Measurements from ENCODE around the gene NF1. TPM values are rescaled to one million over a fixed set of nuclear protein-coding genes. Genes with fewer than 3 reads are reported as not detected.
"Not testable (repeated sequence)": the region's sequence is repeated elsewhere in the genome, so short reads cannot be mapped to it uniquely, and the experiment has no call there.

The NF1 gene
- total RNA-seq, 1 experiment from 2014 or later, result 60.2 TPM

DNA sequence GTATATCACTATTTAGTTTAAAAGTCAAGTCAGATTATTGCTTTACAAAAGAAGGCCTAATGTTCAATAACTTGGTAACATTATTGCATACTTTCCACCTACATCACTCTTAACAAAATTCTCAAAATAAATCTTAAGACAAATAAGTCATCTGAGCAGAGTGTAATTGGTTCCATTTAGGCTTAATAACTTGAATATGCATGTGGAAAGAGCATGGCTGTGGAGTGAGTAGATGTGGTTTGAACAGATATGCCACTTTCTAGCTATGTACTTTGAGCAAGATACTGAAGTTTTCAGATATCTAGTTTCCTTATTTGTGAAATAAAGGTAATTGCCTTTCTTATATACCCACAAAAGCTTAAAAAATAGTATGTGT, 233.4 kb downstream of the NF1 start:
- intact Hi-C loops (cut with micrococcal nuclease), result no loop called here
- peaks cover 24% of the 10 kb centered on the region for H3K36me3 Mint-ChIP-seq (ENCODE audit: insufficient read depth, unreplicated experiment)
- TF ChIP-seq, protein P1, sequence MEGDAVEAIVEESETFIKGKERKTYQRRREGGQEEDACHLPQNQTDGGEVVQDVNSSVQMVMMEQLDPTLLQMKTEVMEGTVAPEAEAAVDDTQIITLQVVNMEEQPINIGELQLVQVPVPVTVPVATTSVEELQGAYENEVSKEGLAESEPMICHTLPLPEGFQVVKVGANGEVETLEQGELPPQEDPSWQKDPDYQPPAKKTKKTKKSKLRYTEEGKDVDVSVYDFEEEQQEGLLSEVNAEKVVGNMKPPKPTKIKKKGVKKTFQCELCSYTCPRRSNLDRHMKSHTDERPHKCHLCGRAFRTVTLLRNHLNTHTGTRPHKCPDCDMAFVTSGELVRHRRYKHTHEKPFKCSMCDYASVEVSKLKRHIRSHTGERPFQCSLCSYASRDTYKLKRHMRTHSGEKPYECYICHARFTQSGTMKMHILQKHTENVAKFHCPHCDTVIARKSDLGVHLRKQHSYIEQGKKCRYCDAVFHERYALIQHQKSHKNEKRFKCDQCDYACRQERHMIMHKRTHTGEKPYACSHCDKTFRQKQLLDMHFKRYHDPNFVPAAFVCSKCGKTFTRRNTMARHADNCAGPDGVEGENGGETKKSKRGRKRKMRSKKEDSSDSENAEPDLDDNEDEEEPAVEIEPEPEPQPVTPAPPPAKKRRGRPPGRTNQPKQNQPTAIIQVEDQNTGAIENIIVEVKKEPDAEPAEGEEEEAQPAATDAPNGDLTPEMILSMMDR (IDR thresholded peaks at IDR 0.05; ENCODE audit: unreplicated experiment), result no peak
- ChIA-PET CTCF (no interaction called here), POLR2A (interaction anchor here (1.4 to 1.8 kb wide), 3 partner anchors 9 to 76 kb away, joined by 3 to 26 read pairs (median 3); no protein-coding TSS in a partner anchor)
- H3K4me1 Mint-ChIP-seq (ENCODE audit: insufficient read depth, unreplicated experiment), result peaks cover 38% of the 10 kb centered on the region
- H3K27ac Mint-ChIP-seq (ENCODE audit: low read depth, unreplicated experiment), result peak overlapping the region; percentile 90
- no peaks in the 10 kb centered on the region for H3K9me3 Mint-ChIP-seq (ENCODE audit: unreplicated experiment)
- no TSS peak for BruUV-seq (replicated peaks)
- H3K27me3 Mint-ChIP-seq (ENCODE audit: insufficient read depth, unreplicated experiment), result no peaks in the 10 kb centered on the region
- DNase-seq (ENCODE audit: unreplicated experiment), result no peak
- no peak overlapping the region for H3K4me3 Mint-ChIP-seq (ENCODE audit: unreplicated experiment)

- Mint-ChIP-seq H3K27ac (ENCODE audit: low read depth, unreplicated experiment) (peak overlapping the region; percentile 47), H3K36me3 (ENCODE audit: insufficient read depth, unreplicated experiment) (peaks cover 27% of the 10 kb centered on the region), H3K27me3 (ENCODE audit: insufficient read depth, unreplicated experiment) (no peaks in the 10 kb centered on the region), H3K9me3 (ENCODE audit: unreplicated experiment) (no peaks in the 10 kb centered on the region), H3K4me1 (ENCODE audit: insufficient read depth, unreplicated experiment) (peaks cover 31% of the 10 kb centered on the region), H3K4me3 (ENCODE audit: unreplicated experiment) (no peak overlapping the region)
- TF ChIP-seq, protein P1 (IDR thresholded peaks at IDR 0.05; ENCODE audit: unreplicated experiment), result no peak
- no peak for DNase-seq (ENCODE audit: unreplicated experiment)
- ChIA-PET POLR2A (interaction anchor here (0.6 to 1.8 kb wide), 7 partner anchors 10 to 77 kb away, joined by 3 to 26 read pairs (median 3); no protein-coding TSS in a partner anchor), CTCF (interaction anchor here (0.6 kb wide), 1 partner anchor 1218 kb away, joined by 3 read pairs; no protein-coding TSS in a partner anchor)
- intact Hi-C loops (cut with micrococcal nuclease), result no loop called here
- no TSS peak for BruUV-seq (replicated peaks)
These were observed 234.4 kb downstream of the NF1 start for GRCh38 chr17:31329221-31329620.

DNA sequence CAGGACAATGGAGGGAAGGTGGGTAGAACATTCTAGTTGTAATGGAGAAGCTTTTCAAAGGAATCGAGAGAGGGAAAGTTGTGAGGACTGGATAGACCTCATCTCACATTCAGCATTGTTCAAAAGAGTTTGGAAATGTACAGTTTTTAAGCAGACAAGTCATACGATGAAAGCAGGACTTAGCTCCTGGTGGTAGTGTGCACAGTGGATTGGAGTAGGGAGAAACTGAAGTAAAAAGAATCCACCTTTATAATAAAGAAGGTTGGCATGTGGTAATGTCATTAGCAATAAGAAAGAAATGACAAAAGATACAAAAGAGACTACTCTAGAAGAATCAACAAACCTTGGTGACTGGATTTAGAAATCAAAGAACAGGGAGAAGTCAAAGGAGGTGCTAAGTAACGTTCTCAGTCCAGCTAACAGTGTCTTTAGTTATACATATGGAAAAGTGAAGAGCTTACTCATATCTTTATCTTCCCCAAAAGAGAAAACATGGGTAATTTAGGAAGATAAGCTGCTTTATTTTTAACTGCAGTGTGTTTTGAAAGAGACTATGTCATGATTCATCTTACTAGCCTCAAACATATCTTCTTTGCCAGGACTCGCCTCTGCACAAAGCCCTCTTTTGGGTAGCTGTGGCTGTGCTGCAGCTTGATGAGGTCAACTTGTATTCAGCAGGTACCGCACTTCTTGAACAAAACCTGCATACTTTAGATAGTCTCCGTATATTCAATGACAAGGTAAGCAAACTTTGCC, 245.3 kb downstream of the NF1 start:
- TSS peak; percentile 13 for BruUV-seq (replicated peaks)
- H3K4me1 Mint-ChIP-seq (ENCODE audit: insufficient read depth, unreplicated experiment), result peaks cover 17% of the 10 kb centered on the region
- H3K27me3 Mint-ChIP-seq (ENCODE audit: insufficient read depth, unreplicated experiment), result no peaks in the 10 kb centered on the region
- peaks cover 40% of the 10 kb centered on the region for H3K36me3 Mint-ChIP-seq (ENCODE audit: insufficient read depth, unreplicated experiment)
- H3K4me3 Mint-ChIP-seq (ENCODE audit: unreplicated experiment), result no peak overlapping the region
- TF ChIP-seq, protein P1 (IDR thresholded peaks at IDR 0.05; ENCODE audit: unreplicated experiment), result no peak
- DNase-seq (ENCODE audit: unreplicated experiment), result peak; percentile 57
- intact Hi-C loops (cut with micrococcal nuclease), result no loop called here
- peak overlapping the region; percentile 88 for H3K27ac Mint-ChIP-seq (ENCODE audit: low read depth, unreplicated experiment)
- ChIA-PET CTCF (interaction anchor here (0.7 to 1.1 kb wide), 2 partner anchors 29 to 182 kb away, joined by 3 to 4 read pairs; no protein-coding TSS in a partner anchor), POLR2A (interaction anchor here (0.7 to 3.5 kb wide), 11 partner anchors 17 to 288 kb away, joined by 3 to 45 read pairs (median 4); partner anchors contain the start of gene EVI2A)
- no peaks in the 10 kb centered on the region for H3K9me3 Mint-ChIP-seq (ENCODE audit: unreplicated experiment)

- DNase-seq (ENCODE audit: unreplicated experiment); H3K4me1 Mint-ChIP-seq (ENCODE audit: insufficient read depth, unreplicated experiment); H3K9me3 Mint-ChIP-seq (ENCODE audit: unreplicated experiment); intact Hi-C loops (cut with micrococcal nuclease); BruUV-seq (replicated peaks); POLR2A ChIA-PET; CTCF ChIA-PET; H3K4me3 Mint-ChIP-seq (ENCODE audit: unreplicated experiment); H3K27ac Mint-ChIP-seq (ENCODE audit: low read depth, unreplicated experiment); H3K27me3 Mint-ChIP-seq (ENCODE audit: insufficient read depth, unreplicated experiment): not testable (repeated sequence)
- H3K36me3 Mint-ChIP-seq (ENCODE audit: insufficient read depth, unreplicated experiment), result peaks cover 36% of the 10 kb centered on the region
These were observed 250.5 kb downstream of the NF1 start for GRCh38 chr17:31345191-31345747.

All from MCF 10A (cell line).